Activated T-cell treated with anti-CD3 and anti-CD28 coated beads, Interleukin-2, amount 50 U/mL, for 72 hours (primary cell): ENCODE results near the gene SPATA24. TPM values are rescaled to one million over a fixed set of nuclear protein-coding genes. Genes with fewer than 3 reads are reported as not detected.

ENCODE experiments used
- ATAC-seq, 2 donors: fragments of 150-1000 bp; cut with Tn5 transposase; replicated peaks in 1 of 2; 2 replicates each; pipeline ENCODE4 v1.10.0; 2021; ENCODE audit warnings: moderate library complexity in 2 of 2, mild to moderate bottlenecking in 1 of 2
- DNase-seq, 2 donors: peaks; one replicate each; pipeline ENCODE4 v3.0.0; 2021 to 2022; ENCODE audit warnings: mixed read lengths in 1 of 2
- H3K27ac Mint-ChIP-seq: one replicate; pipeline ENCODE4 v1.8.0; 2022; ENCODE audit warnings: mild to moderate bottlenecking, moderate library complexity, mixed read lengths
- H3K27me3 Mint-ChIP-seq: one replicate; pipeline ENCODE4 v1.8.0; 2022; ENCODE audit warnings: low read depth, mixed read lengths
- H3K36me3 Mint-ChIP-seq, 2 donors: one replicate each; pipeline ENCODE4 v1.8.0; 2022; ENCODE audit warnings: mixed read lengths in 2 of 2, mild to moderate bottlenecking in 1 of 2; ENCODE audit not compliant: insufficient read depth in 2 of 2
- H3K4me1 Mint-ChIP-seq: one replicate; pipeline ENCODE4 v1.8.0; 2022; ENCODE audit warnings: low read depth, mixed read lengths
- H3K4me3 Mint-ChIP-seq, 2 donors: one replicate each; pipeline ENCODE4 v1.8.0; 2022; ENCODE audit warnings: mild to moderate bottlenecking in 2 of 2, mixed read lengths in 2 of 2, moderate library complexity in 2 of 2
- H3K9me3 Mint-ChIP-seq, 2 donors: one replicate each; pipeline ENCODE4 v1.8.0; 2022; ENCODE audit warnings: mixed read lengths in 2 of 2
- total RNA-seq, 2 donors: library from RNA; stranded (reverse); gene quantifications; one replicate each; pipeline ENCODE4 v1.2.3, GENCODE V29; 2022

Gene SPATA24
- total RNA-seq, 2 donors from 2014 or later, result 3.3 to 3.5 TPM

GRCh38 chr5:139378941-139379361 lies 24.9 kb downstream of the SPATA24 start:
- H3K9me3 Mint-ChIP-seq, result no peaks in the 10 kb centered on the region
- no peak overlapping the region for H3K27ac Mint-ChIP-seq
- DNase-seq (no peak), ATAC-seq (no peak)
- H3K27me3 Mint-ChIP-seq, result no peaks in the 10 kb centered on the region
- no peak overlapping the region for H3K4me3 Mint-ChIP-seq
- peaks cover 0 to 3% of the 10 kb centered on the region in 2 donors for H3K36me3 Mint-ChIP-seq
- H3K4me1 Mint-ChIP-seq, result no peaks in the 10 kb centered on the region

- Mint-ChIP-seq H3K36me3 (peaks cover 0 to 3% of the 10 kb centered on the region in 2 donors), H3K27ac (no peak overlapping the region), H3K27me3 (no peaks in the 10 kb centered on the region), H3K4me1 (no peaks in the 10 kb centered on the region), H3K9me3 (no peaks in the 10 kb centered on the region), H3K4me3 (no peak overlapping the region)
- ATAC-seq, result no peak
- DNase-seq, result no peak
Observed at GRCh38 chr5:139378101-139378825, 25.6 kb downstream of the SPATA24 start.

- DNase-seq, result no peak
- H3K36me3 Mint-ChIP-seq, result peaks cover 0 to 3% of the 10 kb centered on the region in 2 donors
- no peaks in the 10 kb centered on the region for H3K27me3 Mint-ChIP-seq
- H3K4me1 Mint-ChIP-seq, result peaks cover 2% of the 10 kb centered on the region
- peak in 1 of 2 donors; percentile 32 for ATAC-seq
- no peak overlapping the region for H3K27ac Mint-ChIP-seq
- no peaks in the 10 kb centered on the region for H3K9me3 Mint-ChIP-seq
- no peak overlapping the region for H3K4me3 Mint-ChIP-seq
Observed at GRCh38 chr5:139377226-139377625, 26.7 kb downstream of the SPATA24 start.

- Mint-ChIP-seq H3K36me3 (peaks cover 0 to 3% of the 10 kb centered on the region in 2 donors), H3K4me1 (peaks cover 11% of the 10 kb centered on the region), H3K27me3 (no peaks in the 10 kb centered on the region), H3K4me3 (no peak overlapping the region), H3K9me3 (no peaks in the 10 kb centered on the region), H3K27ac (no peak overlapping the region)
- DNase-seq (no peak), ATAC-seq (no peak)
Observed at GRCh38 chr5:139376364-139376763, 27.5 kb downstream of the SPATA24 start.

GRCh38 chr5:139374909-139375308 lies 29.0 kb downstream of the SPATA24 start:
- no peak overlapping the region for H3K27ac Mint-ChIP-seq
- ATAC-seq, result no peak

GRCh38 chr5:139371482-139372435 lies 32.1 kb downstream of the SPATA24 start:
- DNase-seq (no peak), ATAC-seq (peak; percentile 54 to 74)
- no peaks in the 10 kb centered on the region for H3K9me3 Mint-ChIP-seq
- peaks cover 3% of the 10 kb centered on the region in 2 donors for H3K36me3 Mint-ChIP-seq
- H3K27ac Mint-ChIP-seq, result peak overlapping the region; percentile 66
- peak overlapping the region in 1 of 2 donors; percentile 48 for H3K4me3 Mint-ChIP-seq
- no peaks in the 10 kb centered on the region for H3K27me3 Mint-ChIP-seq
- H3K4me1 Mint-ChIP-seq, result peaks cover 16% of the 10 kb centered on the region

More at GRCh38 chr5:139374909-139375308, 29.0 kb downstream of the SPATA24 start:
- Mint-ChIP-seq H3K36me3 (peaks cover 0 to 3% of the 10 kb centered on the region in 2 donors), H3K27me3 (no peaks in the 10 kb centered on the region), H3K4me3 (no peak overlapping the region), H3K9me3 (no peaks in the 10 kb centered on the region), H3K4me1 (peaks cover 16% of the 10 kb centered on the region)
- DNase-seq, result no peak

GRCh38 chr5:139369181-139369580 lies 34.7 kb downstream of the SPATA24 start:
- DNase-seq (no peak), ATAC-seq (no peak)
- H3K36me3 Mint-ChIP-seq, result peaks cover 0 to 10% of the 10 kb centered on the region in 2 donors
- H3K9me3 Mint-ChIP-seq, result no peaks in the 10 kb centered on the region
- H3K27me3 Mint-ChIP-seq, result no peaks in the 10 kb centered on the region
- H3K4me3 Mint-ChIP-seq, result no peak overlapping the region
- H3K27ac Mint-ChIP-seq, result no peak overlapping the region
- H3K4me1 Mint-ChIP-seq, result peaks cover 19% of the 10 kb centered on the region

GRCh38 chr5:139368613-139369012 lies 35.3 kb downstream of the SPATA24 start:
- Mint-ChIP-seq H3K4me1 (peaks cover 25% of the 10 kb centered on the region), H3K4me3 (no peak overlapping the region), H3K27ac (peak overlapping the region; percentile 55), H3K27me3 (no peaks in the 10 kb centered on the region), H3K36me3 (peaks cover 4 to 16% of the 10 kb centered on the region in 2 donors), H3K9me3 (no peaks in the 10 kb centered on the region)
- no peak for DNase-seq
- no peak for ATAC-seq

- no peak overlapping the region for H3K4me3 Mint-ChIP-seq
- no peaks in the 10 kb centered on the region for H3K27me3 Mint-ChIP-seq
- H3K27ac Mint-ChIP-seq, result peak overlapping the region; percentile 75
- peaks cover 26% of the 10 kb centered on the region for H3K4me1 Mint-ChIP-seq
- DNase-seq (no peak), ATAC-seq (no peak)
- no peaks in the 10 kb centered on the region for H3K9me3 Mint-ChIP-seq
- H3K36me3 Mint-ChIP-seq, result peaks cover 6 to 18% of the 10 kb centered on the region in 2 donors
Observed at GRCh38 chr5:139364466-139364865, 39.4 kb downstream of the SPATA24 start.

- DNase-seq (no peak), ATAC-seq (peak; percentile 51 to 53)
- Mint-ChIP-seq H3K9me3 (no peaks in the 10 kb centered on the region), H3K27me3 (no peaks in the 10 kb centered on the region), H3K27ac (peak overlapping the region; percentile 75), H3K36me3 (peaks cover 6 to 18% of the 10 kb centered on the region in 2 donors), H3K4me1 (peaks cover 26% of the 10 kb centered on the region), H3K4me3 (no peak overlapping the region)
Observed at GRCh38 chr5:139363937-139364336, 40.0 kb downstream of the SPATA24 start.

GRCh38 chr5:139361835-139362429 lies 42.0 kb downstream of the SPATA24 start:
- ATAC-seq (peak in 1 of 2 donors; percentile 77), DNase-seq (no peak)
- H3K4me3 Mint-ChIP-seq, result no peak overlapping the region
- H3K36me3 Mint-ChIP-seq, result peaks cover 8 to 15% of the 10 kb centered on the region in 2 donors
- H3K27ac Mint-ChIP-seq, result peak overlapping the region; percentile 68
- no peaks in the 10 kb centered on the region for H3K27me3 Mint-ChIP-seq
- H3K9me3 Mint-ChIP-seq, result no peaks in the 10 kb centered on the region
- H3K4me1 Mint-ChIP-seq, result peaks cover 26% of the 10 kb centered on the region

- H3K27me3 Mint-ChIP-seq, result no peaks in the 10 kb centered on the region
- ATAC-seq, result no peak
- H3K4me1 Mint-ChIP-seq, result peaks cover 26% of the 10 kb centered on the region
- no peaks in the 10 kb centered on the region for H3K9me3 Mint-ChIP-seq
- peaks cover 8 to 17% of the 10 kb centered on the region in 2 donors for H3K36me3 Mint-ChIP-seq
- H3K27ac Mint-ChIP-seq, result peak overlapping the region; percentile 48
- no peak for DNase-seq
- no peak overlapping the region for H3K4me3 Mint-ChIP-seq
Observed at GRCh38 chr5:139360384-139360783, 43.5 kb downstream of the SPATA24 start.

- no peak for DNase-seq
- no peak overlapping the region for H3K27ac Mint-ChIP-seq
- H3K4me1 Mint-ChIP-seq, result peaks cover 18% of the 10 kb centered on the region
- peaks cover 7 to 9% of the 10 kb centered on the region in 2 donors for H3K36me3 Mint-ChIP-seq
- H3K9me3 Mint-ChIP-seq, result peaks cover 0 to 2% of the 10 kb centered on the region in 2 donors
- H3K27me3 Mint-ChIP-seq, result no peaks in the 10 kb centered on the region
- H3K4me3 Mint-ChIP-seq, result no peak overlapping the region
- no peak for ATAC-seq
Observed at GRCh38 chr5:139358064-139358463, 45.8 kb downstream of the SPATA24 start.
